Kidney epithelial cell (primary cell): ENCODE data around the gene ESYT1. TPM values are rescaled to one million over a fixed set of nuclear protein-coding genes. Genes with fewer than 3 reads are reported as not detected.

ENCODE experiments used
- DNase-seq: peaks from one replicate; pipeline ENCODE4 v3.0.0-alpha.2; 2010; ENCODE audit warnings: low read depth
- H3K27me3 ChIP-seq: 2 replicates; pipeline ENCODE4 v1.6.0; 2011; ENCODE audit warnings: low read length; ENCODE audit not compliant: control insufficient read depth, insufficient read depth
- H3K36me3 ChIP-seq: 2 replicates; pipeline ENCODE4 v1.5.1; 2011; ENCODE audit warnings: low read length; ENCODE audit not compliant: control insufficient read depth, insufficient read depth
- H3K4me3 ChIP-seq: 2 replicates; pipeline ENCODE4 v1.5.1; 2011; ENCODE audit warnings: low read depth, mild to moderate bottlenecking, control low read depth, low read length
- total RNA-seq: library from RNA; depleted of rRNA; stranded (reverse); fragments of >200 nt; gene quantifications from 2 replicates; pipeline ENCODE4 v1.2.3, GENCODE V29; 2015
- TF ChIP-seq, protein P1 (sequence below): IDR thresholded peaks from 2 replicates; pipeline ENCODE4 v1.5.1; 2011; ENCODE audit warnings: mild to moderate bottlenecking, moderate library complexity, low read length, control low read depth, inconsistent platforms; ENCODE audit not compliant: insufficient read depth, poor library complexity, severe bottlenecking

The ESYT1 gene
- total RNA-seq, 1 donor from 2014 or later, result 213 TPM

GRCh38 chr12:56189099-56189917 lies 61.2 kb downstream of the ESYT1 start, which contains the start of gene SMARCC2:
SMARCC2 (minus strand) TSS chr12:56189483; CDS start chr12:56189461, 22 bp downstream.
- no peak for DNase-seq

DNA sequence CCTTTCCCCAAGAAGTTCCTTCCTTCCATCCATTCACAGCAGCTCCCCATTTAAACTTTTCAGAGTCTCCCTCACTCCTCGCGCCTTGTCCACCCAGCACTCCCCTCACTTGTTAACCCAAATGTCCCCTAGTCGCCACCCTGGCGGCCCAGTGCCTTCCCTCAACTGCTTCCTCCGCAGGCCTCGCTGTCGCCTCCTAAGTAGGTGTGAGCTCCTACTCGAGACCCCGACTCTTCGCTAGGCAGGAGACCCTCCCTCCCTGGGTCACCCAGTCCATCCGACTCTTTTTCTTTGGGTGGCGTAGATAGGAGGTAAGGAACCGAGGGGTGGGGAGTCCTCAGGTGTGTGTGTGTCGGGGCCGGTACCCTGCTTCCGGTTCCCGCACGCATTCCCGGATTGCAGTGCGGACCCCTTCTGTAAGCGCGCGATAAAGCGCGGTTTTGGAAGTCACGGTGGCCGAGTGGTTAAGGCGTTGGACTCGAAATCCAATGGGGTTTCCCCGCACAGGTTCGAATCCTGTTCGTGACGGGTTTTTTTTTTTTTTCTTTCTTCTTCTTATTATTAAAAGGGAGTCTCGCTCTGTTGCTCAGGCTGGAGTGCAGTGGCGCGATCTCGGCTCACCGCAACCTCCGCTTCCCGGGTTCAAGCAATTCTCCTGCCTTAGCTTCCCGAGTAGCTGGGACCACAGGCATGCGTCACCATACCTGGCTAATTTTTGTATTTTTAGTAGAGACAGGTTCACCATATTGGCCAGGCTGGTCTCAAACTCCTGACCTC lies 62.0 kb downstream of the ESYT1 start:
- Histone ChIP-seq H3K36me3 (no peaks in the 10 kb centered on the region), H3K4me3 (peak overlapping the region; percentile 77), H3K27me3 (no peaks in the 10 kb centered on the region)
- TF ChIP-seq, protein P1, sequence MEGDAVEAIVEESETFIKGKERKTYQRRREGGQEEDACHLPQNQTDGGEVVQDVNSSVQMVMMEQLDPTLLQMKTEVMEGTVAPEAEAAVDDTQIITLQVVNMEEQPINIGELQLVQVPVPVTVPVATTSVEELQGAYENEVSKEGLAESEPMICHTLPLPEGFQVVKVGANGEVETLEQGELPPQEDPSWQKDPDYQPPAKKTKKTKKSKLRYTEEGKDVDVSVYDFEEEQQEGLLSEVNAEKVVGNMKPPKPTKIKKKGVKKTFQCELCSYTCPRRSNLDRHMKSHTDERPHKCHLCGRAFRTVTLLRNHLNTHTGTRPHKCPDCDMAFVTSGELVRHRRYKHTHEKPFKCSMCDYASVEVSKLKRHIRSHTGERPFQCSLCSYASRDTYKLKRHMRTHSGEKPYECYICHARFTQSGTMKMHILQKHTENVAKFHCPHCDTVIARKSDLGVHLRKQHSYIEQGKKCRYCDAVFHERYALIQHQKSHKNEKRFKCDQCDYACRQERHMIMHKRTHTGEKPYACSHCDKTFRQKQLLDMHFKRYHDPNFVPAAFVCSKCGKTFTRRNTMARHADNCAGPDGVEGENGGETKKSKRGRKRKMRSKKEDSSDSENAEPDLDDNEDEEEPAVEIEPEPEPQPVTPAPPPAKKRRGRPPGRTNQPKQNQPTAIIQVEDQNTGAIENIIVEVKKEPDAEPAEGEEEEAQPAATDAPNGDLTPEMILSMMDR, result no peak
- no peak for DNase-seq

More at GRCh38 chr12:56189099-56189917, 61.2 kb downstream of the ESYT1 start, which contains the start of gene SMARCC2:
- H3K36me3 ChIP-seq, result no peaks in the 10 kb centered on the region
- H3K4me3 ChIP-seq, result peak within 1 kb of the TSS; percentile 79
- H3K27me3 ChIP-seq, result no peaks in the 10 kb centered on the region
- TF ChIP-seq, protein P1, result peak; percentile 58

- Histone ChIP-seq H3K27me3 (no peaks in the 10 kb centered on the region), H3K4me3 (peak overlapping the region; percentile 77), H3K36me3 (no peaks in the 10 kb centered on the region)
- no peak for DNase-seq
- TF ChIP-seq, protein P1, result no peak
Measured at GRCh38 chr12:56190695-56191155, 62.7 kb downstream of the ESYT1 start.

DNA sequence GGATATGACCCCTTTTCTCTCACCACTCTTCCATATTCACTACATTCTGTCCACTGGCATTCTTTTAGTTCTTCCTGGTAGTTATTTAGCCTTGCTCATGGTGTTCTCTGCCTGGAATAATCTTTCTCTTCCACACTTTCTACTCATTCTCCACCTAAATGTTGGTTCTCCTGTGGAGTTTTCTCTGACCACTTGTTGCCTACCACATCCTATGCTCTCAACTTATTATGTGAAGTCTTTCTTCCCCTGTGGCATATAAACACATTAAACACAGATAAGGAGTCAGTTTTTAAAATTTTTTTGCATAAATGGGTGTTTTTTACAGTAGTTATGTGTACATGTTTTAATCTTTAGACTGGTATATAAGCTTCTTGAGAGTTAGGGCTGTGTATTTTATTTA lies 64.5 kb downstream of the ESYT1 start:
- no peak for DNase-seq
- no peaks in the 10 kb centered on the region for H3K27me3 ChIP-seq
- H3K36me3 ChIP-seq, result no peaks in the 10 kb centered on the region
- H3K4me3 ChIP-seq, result no peak overlapping the region
- TF ChIP-seq, protein P1, result no peak

GRCh38 chr12:56193025-56193578 lies 65.0 kb downstream of the ESYT1 start:
- no peaks in the 10 kb centered on the region for H3K36me3 ChIP-seq
- no peaks in the 10 kb centered on the region for H3K27me3 ChIP-seq
- TF ChIP-seq, protein P1, result peak; percentile 81
- H3K4me3 ChIP-seq, result no peak overlapping the region
- DNase-seq, result no peak

Other genes with a start within 250 kb of the ESYT1 start
- gene PYM1, start 200.4 kb upstream of the ESYT1 start, total RNA-seq, result 43.5 and 47.6 TPM in 2 replicates
- gene DGKA, start 197.1 kb upstream of the ESYT1 start, total RNA-seq, result 59.4 and 60.9 TPM in 2 replicates
- 0.96 and 1.1 TPM in 2 replicates for gene PMEL, start 162.2 kb upstream of the ESYT1 start, total RNA-seq
- gene CDK2, start 161.4 kb upstream of the ESYT1 start, total RNA-seq, result 21.4 and 23.2 TPM in 2 replicates
- 78.2 and 81.0 TPM in 2 replicates for gene RAB5B, start 154.2 kb upstream of the ESYT1 start, total RNA-seq
- gene SUOX, start 131.0 kb upstream of the ESYT1 start, total RNA-seq, result 12.0 and 18.0 TPM in 2 replicates
- 5.7 and 5.8 TPM in 2 replicates for gene IKZF4, start 107.2 kb upstream of the ESYT1 start, total RNA-seq
- gene RPS26, start 86.3 kb upstream of the ESYT1 start, total RNA-seq, result 1,382 and 1,633 TPM in 2 replicates
- 12.3 and 17.3 TPM in 2 replicates for gene ERBB3, start 48.1 kb upstream of the ESYT1 start, total RNA-seq
- 149 and 179 TPM in 2 replicates for gene PA2G4, start 23.7 kb upstream of the ESYT1 start, total RNA-seq
- gene RPL41, start 11.6 kb upstream of the ESYT1 start, total RNA-seq, result 2,735 and 3,237 TPM in 2 replicates
- 3.0 and 4.7 TPM in 2 replicates for gene ZC3H10, start 10.0 kb upstream of the ESYT1 start, total RNA-seq
- gene MYL6B, start 24.3 kb downstream of the ESYT1 start, total RNA-seq, result 95.2 and 107 TPM in 2 replicates
- 1,283 and 1,365 TPM in 2 replicates for gene MYL6, start 30.1 kb downstream of the ESYT1 start, total RNA-seq
- 33.7 and 40.5 TPM in 2 replicates for gene SMARCC2, start 61.2 kb downstream of the ESYT1 start, total RNA-seq
- gene RNF41, start 93.7 kb downstream of the ESYT1 start, total RNA-seq, result 77.4 and 94.0 TPM in 2 replicates
- gene NABP2, start 96.1 kb downstream of the ESYT1 start, total RNA-seq, result 38.9 and 47.6 TPM in 2 replicates
- 0.08 TPM in 1 of 2 replicates, not detected in the other for gene SLC39A5, start 101.8 kb downstream of the ESYT1 start, total RNA-seq
- 38.8 and 45.2 TPM in 2 replicates for gene ANKRD52, start 130.1 kb downstream of the ESYT1 start, total RNA-seq
- 13.7 and 14.6 TPM in 2 replicates for gene COQ10A, start 138.7 kb downstream of the ESYT1 start, total RNA-seq
- 126 and 143 TPM in 2 replicates for gene CS, start 172.1 kb downstream of the ESYT1 start, total RNA-seq
- 134 and 150 TPM in 2 replicates for gene CNPY2, start 187.7 kb downstream of the ESYT1 start, total RNA-seq
- gene PAN2, start 205.7 kb downstream of the ESYT1 start, total RNA-seq, result 21.6 and 33.4 TPM in 2 replicates
- gene IL23A, start 210.6 kb downstream of the ESYT1 start, total RNA-seq, result 30.9 and 33.6 TPM in 2 replicates
- gene STAT2, start 231.8 kb downstream of the ESYT1 start, total RNA-seq, result 125 and 133 TPM in 2 replicates
- gene APOF, start 234.6 kb downstream of the ESYT1 start, total RNA-seq, result not detected in 2 replicates